CD4-positive, alpha-beta memory T cell (primary cell): Measurements from ENCODE around the gene UMPS. TPM values are rescaled to one million over a fixed set of nuclear protein-coding genes. Genes with fewer than 3 reads are reported as not detected.

Source experiments
- CTCF ChIA-PET: fragments of 350-600 bp; sonication (Branson Sonifier 250); formaldehyde crosslinking; loops from one replicate; lab custom pipeline; 2021; ENCODE audit warnings: inconsistent platforms; ENCODE audit not compliant: partially characterized antibody; lab: Charles Lee
- POLR2A ChIA-PET: fragments of 350-600 bp; sonication (Branson Sonifier 250); formaldehyde crosslinking; loops from one replicate; lab custom pipeline; 2021; ENCODE audit not compliant: partially characterized antibody; lab: Charles Lee
- DNase-seq, 5 donors: peaks; one replicate each; pipeline versions ENCODE4 v3.0.0 to v3.0.0-alpha.2; 2020 to 2022; ENCODE audit warnings: mixed read lengths in 1 of 5
- H3K27ac ChIP-seq: one replicate; pipeline ENCODE4 v1.7.0; 2013; ENCODE audit warnings: low read depth, low read length
- H3K27me3 ChIP-seq: 2 replicates; pipeline ENCODE4 v1.7.0; 2013; ENCODE audit warnings: mild to moderate bottlenecking, low read length, moderate library complexity; ENCODE audit not compliant: insufficient read depth
- H3K36me3 ChIP-seq: 2 replicates; pipeline ENCODE4 v1.7.0; 2013; ENCODE audit warnings: mild to moderate bottlenecking, low read length, moderate library complexity; ENCODE audit not compliant: insufficient read depth
- H3K4me1 ChIP-seq: 2 replicates; pipeline ENCODE4 v1.7.0; 2013; ENCODE audit warnings: mild to moderate bottlenecking, low read length, moderate library complexity; ENCODE audit not compliant: insufficient read depth
- H3K4me3 ChIP-seq, 2 donors: one replicate each; pipeline ENCODE4 v1.7.0; 2013; ENCODE audit warnings: low read length in 2 of 2, mild to moderate bottlenecking in 1 of 2
- H3K9me3 ChIP-seq, 2 donors: one replicate each; pipeline ENCODE4 v1.7.0; 2013; ENCODE audit warnings: low read length in 2 of 2, control low read depth in 1 of 2; ENCODE audit not compliant: control insufficient read depth in 1 of 2
- H3K27ac Mint-ChIP-seq, 7 donors: one replicate each; pipeline ENCODE4 v1.8.0; 2020 to 2021; ENCODE audit warnings: mixed read lengths in 7 of 7, mild to moderate bottlenecking in 6 of 7, inconsistent platforms in 3 of 7, moderate library complexity in 3 of 7
- H3K27me3 Mint-ChIP-seq, 2 donors: one replicate each; pipeline ENCODE4 v1.8.0; 2020 to 2021; ENCODE audit warnings: mixed read lengths in 2 of 2
- H3K36me3 Mint-ChIP-seq, 2 donors: one replicate each; pipeline ENCODE4 v1.8.0; 2020 to 2021; ENCODE audit warnings: mixed read lengths in 2 of 2, inconsistent platforms in 1 of 2, mild to moderate bottlenecking in 1 of 2
- H3K4me1 Mint-ChIP-seq, 4 donors: one replicate each; pipeline ENCODE4 v1.8.0; 2020 to 2021; ENCODE audit warnings: mixed read lengths in 4 of 4, mild to moderate bottlenecking in 1 of 4
- H3K4me3 Mint-ChIP-seq, 8 donors: one replicate each; pipeline ENCODE4 v1.8.0; 2020 to 2021; ENCODE audit warnings: mixed read lengths in 8 of 8, mild to moderate bottlenecking in 7 of 8, moderate library complexity in 6 of 8, inconsistent platforms in 3 of 8
- H3K9me3 Mint-ChIP-seq, 8 donors: one replicate each; pipeline ENCODE4 v1.8.0; 2020 to 2021; ENCODE audit warnings: mixed read lengths in 8 of 8, mild to moderate bottlenecking in 5 of 8, inconsistent platforms in 3 of 8, moderate library complexity in 1 of 8
- intact Hi-C: fragments of 100-400 bp; cut with micrococcal nuclease; formaldehyde crosslinking; loops from one replicate; pipeline ENCODE4 v1.15.1; 2023
- polyA plus RNA-seq, 2 donors: library from polyadenylated mRNA; unstranded; fragments of 300-500 nt; fragmentation: Illumina TruSeq; gene quantifications; one replicate each; pipeline ENCODE4 v1.2.3, GENCODE V29; 2021
- total RNA-seq, 2 experiments: library from RNA; stranded (reverse); gene quantifications; one replicate each; pipeline ENCODE4 v1.2.3, GENCODE V29; 2021

UMPS gene
- total and polyA plus RNA-seq, 4 experiments from 2014 or later, result 18.4 to 33.2 (median 28.5) TPM

- Histone ChIP-seq H3K4me3 (no peak overlapping the region), H3K36me3 (no peaks in the 10 kb centered on the region), H3K27ac (no peak overlapping the region), H3K27me3 (no peaks in the 10 kb centered on the region), H3K9me3 (no peaks in the 10 kb centered on the region), H3K4me1 (peaks cover 3% of the 10 kb centered on the region)
- Mint-ChIP-seq H3K27ac (no peak overlapping the region), H3K9me3 (no peaks in the 10 kb centered on the region), H3K36me3 (no peaks in the 10 kb centered on the region), H3K4me1 (peaks cover 0 to 6% (median 3%) of the 10 kb centered on the region in 4 donors), H3K27me3 (peaks cover 8 to 20% of the 10 kb centered on the region in 2 donors), H3K4me3 (no peak overlapping the region)
- DNase-seq, result no peak
- POLR2A ChIA-PET, result no interaction called here
- CTCF ChIA-PET, result interaction anchor here (1.0 to 13.0 kb wide), 2 partner anchors 117 to 123 kb away, joined by 3 to 264 read pairs; no protein-coding TSS in a partner anchor
- intact Hi-C loops, result loop anchor here (5.0 kb wide), 1 partner anchor 104 kb away; no protein-coding TSS in a partner anchor
Measured at GRCh38 chr3:124686028-124686670, 44.1 kb upstream of the UMPS start.

- H3K27me3 ChIP-seq, result no peaks in the 10 kb centered on the region
- Mint-ChIP-seq H3K9me3 (no peaks in the 10 kb centered on the region), H3K4me3 (no peak overlapping the region), H3K27ac (no peak overlapping the region), H3K36me3 (no peaks in the 10 kb centered on the region), H3K4me1 (peaks cover 0 to 6% (median 3%) of the 10 kb centered on the region in 4 donors), H3K27me3 (peaks cover 8 to 20% of the 10 kb centered on the region in 2 donors)
- H3K4me3 ChIP-seq, result no peak overlapping the region
- peaks cover 3% of the 10 kb centered on the region for H3K4me1 ChIP-seq
- no peak overlapping the region for H3K27ac ChIP-seq
- ChIA-PET POLR2A (interaction anchor here (1.0 to 1.1 kb wide), 2 partner anchors 122 to 125 kb away, joined by 3 to 4 read pairs; no protein-coding TSS in a partner anchor), CTCF (interaction anchor here (0.6 to 13.0 kb wide), 29 partner anchors 9 to 1038 kb away, joined by 3 to 264 read pairs (median 5); no protein-coding TSS in a partner anchor)
- peak; percentile 57 to 70 (median 63) for DNase-seq
- no peaks in the 10 kb centered on the region for H3K36me3 ChIP-seq
- intact Hi-C loops, result loop anchor here (1.0 to 5.0 kb wide), 3 partner anchors 69 to 124 kb away; no protein-coding TSS in a partner anchor
- no peaks in the 10 kb centered on the region for H3K9me3 ChIP-seq
Measured at GRCh38 chr3:124688581-124689454, 41.4 kb upstream of the UMPS start.

- Histone ChIP-seq H3K36me3 (no peaks in the 10 kb centered on the region), H3K4me3 (no peak overlapping the region), H3K27ac (no peak overlapping the region), H3K27me3 (no peaks in the 10 kb centered on the region), H3K4me1 (peaks cover 3% of the 10 kb centered on the region), H3K9me3 (no peaks in the 10 kb centered on the region)
- ChIA-PET POLR2A (no interaction called here), CTCF (interaction anchor here (1.0 to 13.0 kb wide), 2 partner anchors 10 to 128 kb away, joined by 5 to 264 read pairs; no protein-coding TSS in a partner anchor)
- Mint-ChIP-seq H3K4me1 (peaks cover 0 to 6% (median 1%) of the 10 kb centered on the region in 4 donors), H3K9me3 (no peaks in the 10 kb centered on the region), H3K36me3 (peaks cover 0 to under 1% of the 10 kb centered on the region in 2 donors), H3K27me3 (peaks cover 3 to 9% of the 10 kb centered on the region in 2 donors), H3K27ac (no peak overlapping the region), H3K4me3 (no peak overlapping the region)
- intact Hi-C loops, result no loop called here
- no peak for DNase-seq
Measured at GRCh38 chr3:124691599-124691998, 38.7 kb upstream of the UMPS start.

- no peak for DNase-seq
- no peak overlapping the region for H3K4me3 ChIP-seq
- no peaks in the 10 kb centered on the region for H3K9me3 Mint-ChIP-seq
- H3K27ac Mint-ChIP-seq, result no peak overlapping the region
- POLR2A ChIA-PET, result no interaction called here
- CTCF ChIA-PET, result interaction anchor here (2.1 kb wide), 1 partner anchor 135 kb away, joined by 18 read pairs; no protein-coding TSS in a partner anchor
- no peak overlapping the region for H3K4me3 Mint-ChIP-seq
- H3K27me3 Mint-ChIP-seq, result peaks cover 4 to 5% of the 10 kb centered on the region in 2 donors
- H3K36me3 ChIP-seq, result no peaks in the 10 kb centered on the region
- H3K36me3 Mint-ChIP-seq, result peaks cover 0 to 1% of the 10 kb centered on the region in 2 donors
- no peak overlapping the region for H3K27ac ChIP-seq
- no peaks in the 10 kb centered on the region for H3K9me3 ChIP-seq
- H3K27me3 ChIP-seq, result no peaks in the 10 kb centered on the region
- intact Hi-C loops, result no loop called here
- H3K4me1 ChIP-seq, result no peaks in the 10 kb centered on the region
- H3K4me1 Mint-ChIP-seq, result no peaks in the 10 kb centered on the region
Measured at GRCh38 chr3:124694486-124694885, 35.8 kb upstream of the UMPS start.

GRCh38 chr3:124695369-124695768 lies 34.9 kb upstream of the UMPS start:
- peaks cover 0 to 1% of the 10 kb centered on the region in 2 donors for H3K36me3 Mint-ChIP-seq
- Histone ChIP-seq H3K36me3 (no peaks in the 10 kb centered on the region), H3K4me3 (no peak overlapping the region), H3K27ac (no peak overlapping the region), H3K4me1 (no peaks in the 10 kb centered on the region), H3K9me3 (no peaks in the 10 kb centered on the region), H3K27me3 (no peaks in the 10 kb centered on the region)
- POLR2A ChIA-PET, result no interaction called here
- H3K4me3 Mint-ChIP-seq, result no peak overlapping the region
- no peak for DNase-seq
- H3K4me1 Mint-ChIP-seq, result no peaks in the 10 kb centered on the region
- H3K27me3 Mint-ChIP-seq, result peaks cover 2 to 4% of the 10 kb centered on the region in 2 donors
- H3K27ac Mint-ChIP-seq, result no peak overlapping the region
- intact Hi-C loops, result no loop called here
- H3K9me3 Mint-ChIP-seq, result no peaks in the 10 kb centered on the region
- CTCF ChIA-PET, result no interaction called here

- H3K4me1 ChIP-seq, result no peaks in the 10 kb centered on the region
- peaks cover 0 to 1% of the 10 kb centered on the region in 2 donors for H3K36me3 Mint-ChIP-seq
- intact Hi-C loops, result no loop called here
- no peak overlapping the region for H3K4me3 ChIP-seq
- no peak overlapping the region for H3K27ac Mint-ChIP-seq
- H3K27ac ChIP-seq, result no peak overlapping the region
- no peaks in the 10 kb centered on the region for H3K27me3 ChIP-seq
- ChIA-PET CTCF (interaction anchor here (4.2 kb wide), 1 partner anchor 7 kb away, joined by 19 read pairs; no protein-coding TSS in a partner anchor), POLR2A (no interaction called here)
- H3K27me3 Mint-ChIP-seq, result peaks cover 3 to 6% of the 10 kb centered on the region in 2 donors
- H3K4me3 Mint-ChIP-seq, result no peak overlapping the region
- no peaks in the 10 kb centered on the region for H3K9me3 Mint-ChIP-seq
- no peaks in the 10 kb centered on the region for H3K36me3 ChIP-seq
- DNase-seq, result no peak
- H3K4me1 Mint-ChIP-seq, result no peaks in the 10 kb centered on the region
- no peaks in the 10 kb centered on the region for H3K9me3 ChIP-seq
Measured at GRCh38 chr3:124696006-124696405, 34.2 kb upstream of the UMPS start.

GRCh38 chr3:124697302-124697701 lies 33.0 kb upstream of the UMPS start:
- intact Hi-C loops, result no loop called here
- H3K27me3 ChIP-seq, result peaks cover 5% of the 10 kb centered on the region
- no peaks in the 10 kb centered on the region for H3K9me3 ChIP-seq
- no peak for DNase-seq
- Mint-ChIP-seq H3K36me3 (peaks cover 0 to 1% of the 10 kb centered on the region in 2 donors), H3K4me1 (no peaks in the 10 kb centered on the region), H3K9me3 (no peaks in the 10 kb centered on the region), H3K27ac (no peak overlapping the region), H3K4me3 (no peak overlapping the region), H3K27me3 (peaks cover 4 to 10% of the 10 kb centered on the region in 2 donors)
- no peak overlapping the region for H3K27ac ChIP-seq
- H3K4me3 ChIP-seq, result no peak overlapping the region
- H3K4me1 ChIP-seq, result no peaks in the 10 kb centered on the region
- no peaks in the 10 kb centered on the region for H3K36me3 ChIP-seq
- ChIA-PET CTCF (interaction anchor here (4.2 kb wide), 1 partner anchor 9 kb away, joined by 19 read pairs; no protein-coding TSS in a partner anchor), POLR2A (no interaction called here)
